ENCODE measurements around the gene ZNF785. TPM values are rescaled to one million over a fixed set of nuclear protein-coding genes. Genes with fewer than 3 reads are reported as not detected.
"Not testable (repeated sequence)": the region's sequence is repeated elsewhere in the genome, so short reads cannot be mapped to it uniquely, and the experiment has no call there.

ZNF785 gene
- polyA plus RNA-seq, 4 donors = 16.8 to 31.6 (median 19.6) TPM

- DNase-seq (ENCODE audit: low read depth in 4 of 4, low spot score in 3 of 4) = no peak
Observed at GRCh38 chr16:30603945-30604315, 18.4 kb upstream of the ZNF785 start.

- DNase-seq (ENCODE audit: low read depth in 4 of 4, low spot score in 3 of 4) = no peak
Observed at GRCh38 chr16:30602616-30603277, 17.2 kb upstream of the ZNF785 start.

- DNase-seq (ENCODE audit: low read depth in 4 of 4, low spot score in 3 of 4) = no peak
Observed at GRCh38 chr16:30601966-30602365, 16.5 kb upstream of the ZNF785 start.

GRCh38 chr16:30600929-30601328 is 15.4 kb upstream of the ZNF785 start:
- DNase-seq (ENCODE audit: low read depth in 4 of 4, low spot score in 3 of 4) = no peak

- DNase-seq (ENCODE audit: low read depth in 4 of 4, low spot score in 3 of 4) = no peak
Observed at GRCh38 chr16:30600215-30600614, 14.7 kb upstream of the ZNF785 start.

GRCh38 chr16:30592871-30593270 is 7.4 kb upstream of the ZNF785 start:
- no peak for DNase-seq (ENCODE audit: low read depth in 4 of 4, low spot score in 3 of 4)

GRCh38 chr16:30590869-30591268 is 5.4 kb upstream of the ZNF785 start:
- not testable (repeated sequence) for DNase-seq (ENCODE audit: low read depth in 4 of 4, low spot score in 3 of 4)

- not testable (repeated sequence) for DNase-seq (ENCODE audit: low read depth in 4 of 4, low spot score in 3 of 4)
Observed at GRCh38 chr16:30589582-30589981, 4.1 kb upstream of the ZNF785 start.

- DNase-seq (ENCODE audit: low read depth in 4 of 4, low spot score in 3 of 4) = no peak
Observed at GRCh38 chr16:30588651-30589050, 3.2 kb upstream of the ZNF785 start.

GRCh38 chr16:30585022-30585399 is 486 bp downstream of the ZNF785 start:
- DNase-seq (ENCODE audit: low read depth in 4 of 4, low spot score in 3 of 4) = no peak

GRCh38 chr16:30582611-30583340 is 2.7 kb downstream of the ZNF785 start:
- no peak for DNase-seq (ENCODE audit: low read depth in 4 of 4, low spot score in 3 of 4)

GRCh38 chr16:30581457-30581856 is 4.0 kb downstream of the ZNF785 start:
- DNase-seq (ENCODE audit: low read depth in 4 of 4, low spot score in 3 of 4) = no peak

- no peak for DNase-seq (ENCODE audit: low read depth in 4 of 4, low spot score in 3 of 4)
Observed at GRCh38 chr16:30574678-30575077, 10.8 kb downstream of the ZNF785 start.

GRCh38 chr16:30571445-30572322 is 13.8 kb downstream of the ZNF785 start, which contains the start of gene ZNF688:
Gene ZNF688, minus strand, starts transcription at chr16:30571714. Its CDS starts 85 bp downstream, at chr16:30571629.
- DNase-seq (ENCODE audit: low read depth in 4 of 4, low spot score in 3 of 4) = peak; percentile 93 to 98 (median 96)

GRCh38 chr16:30570636-30571444 is 14.7 kb downstream of the ZNF785 start:
- peak in 1 of 4 donors; percentile 38 for DNase-seq (ENCODE audit: low read depth in 4 of 4, low spot score in 3 of 4)

GRCh38 chr16:30569746-30570635 is 15.5 kb downstream of the ZNF785 start:
- DNase-seq (ENCODE audit: low read depth in 4 of 4, low spot score in 3 of 4) = no peak

- DNase-seq (ENCODE audit: low read depth in 4 of 4, low spot score in 3 of 4) = no peak
Observed at GRCh38 chr16:30569281-30569680, 16.2 kb downstream of the ZNF785 start.

GRCh38 chr16:30567991-30568638 is 17.4 kb downstream of the ZNF785 start:
- no peak for DNase-seq (ENCODE audit: low read depth in 4 of 4, low spot score in 3 of 4)
